SKM-1 (cell line): Measurements from ENCODE around the gene DNAH11.
"Not testable (repeated sequence)": the region's sequence is repeated elsewhere in the genome, so short reads cannot be mapped to it uniquely, and the experiment has no call there.

ENCODE experiments used
- DNase-seq: peaks from one replicate; lab custom pipeline; 2025; ENCODE audit not compliant: unreplicated experiment; lab: John Stamatoyannopoulos, UW

The DNAH11 gene

GRCh38 chr7:21766218-21766617 lies 223.4 kb downstream of the DNAH11 start:
- DNase-seq: no peak

- DNase-seq: peak; percentile 11
These were observed 224.6 kb downstream of the DNAH11 start for GRCh38 chr7:21767300-21767900.

- no peak for DNase-seq
These were observed 225.4 kb downstream of the DNAH11 start for GRCh38 chr7:21768279-21768678.

GRCh38 chr7:21771266-21771665 lies 228.4 kb downstream of the DNAH11 start:
- no peak for DNase-seq

GRCh38 chr7:21771906-21772610 lies 229.2 kb downstream of the DNAH11 start:
- no peak for DNase-seq

- no peak for DNase-seq
These were observed 230.5 kb downstream of the DNAH11 start for GRCh38 chr7:21773326-21773725.

- DNase-seq: peak; percentile 13
These were observed 235.1 kb downstream of the DNAH11 start for GRCh38 chr7:21777921-21778320.

GRCh38 chr7:21778953-21779352 lies 236.1 kb downstream of the DNAH11 start:
- no peak for DNase-seq

GRCh38 chr7:21782996-21783395 lies 240.2 kb downstream of the DNAH11 start:
- DNase-seq: no peak

GRCh38 chr7:21784989-21785388 lies 242.2 kb downstream of the DNAH11 start:
- DNase-seq: no peak

- DNase-seq: no peak
These were observed 263.0 kb downstream of the DNAH11 start for GRCh38 chr7:21805791-21806190.

GRCh38 chr7:21806388-21806787 lies 263.5 kb downstream of the DNAH11 start:
- DNase-seq: no peak

- no peak for DNase-seq
These were observed 276.2 kb downstream of the DNAH11 start for GRCh38 chr7:21819048-21819447.

GRCh38 chr7:21828841-21829240 lies 286.0 kb downstream of the DNAH11 start:
- no peak for DNase-seq

GRCh38 chr7:21829731-21830130 lies 286.9 kb downstream of the DNAH11 start:
- DNase-seq: no peak

- no peak for DNase-seq
These were observed 301.9 kb downstream of the DNAH11 start for GRCh38 chr7:21844742-21845141.

GRCh38 chr7:21850531-21851285 lies 307.9 kb downstream of the DNAH11 start:
- no peak for DNase-seq

- DNase-seq: no peak
These were observed 308.7 kb downstream of the DNAH11 start for GRCh38 chr7:21851559-21851967.

GRCh38 chr7:21865631-21866204 lies 322.9 kb downstream of the DNAH11 start:
- DNase-seq: not testable (repeated sequence)

GRCh38 chr7:21866731-21867130 lies 323.9 kb downstream of the DNAH11 start:
- DNase-seq: no peak

- no peak for DNase-seq
These were observed 324.4 kb downstream of the DNAH11 start for GRCh38 chr7:21867226-21867625.
